Urinary bladder (tissue), 4 donors: Measurements from ENCODE around the gene ANTXR1. TPM values are rescaled to one million over a fixed set of nuclear protein-coding genes. Genes with fewer than 3 reads are reported as not detected.
"Not testable (repeated sequence)": the region's sequence is repeated elsewhere in the genome, so short reads cannot be mapped to it uniquely, and the experiment has no call there.

ENCODE experiments used
- DNase-seq: peaks from one replicate; pipeline ENCODE4 v3.0.0-alpha.2; 2015; ENCODE audit errors: extremely low spot score
- H3K27ac ChIP-seq: one replicate; pipeline ENCODE4 v1.5.1; 2013; ENCODE audit warnings: low read depth, mild to moderate bottlenecking, moderate library complexity
- H3K36me3 ChIP-seq: one replicate; pipeline ENCODE4 v1.6.1; 2013; ENCODE audit warnings: mild to moderate bottlenecking, moderate library complexity; ENCODE audit not compliant: insufficient read depth
- H3K4me1 ChIP-seq: one replicate; pipeline ENCODE4 v1.6.1; 2013; ENCODE audit warnings: mild to moderate bottlenecking, moderate library complexity; ENCODE audit not compliant: insufficient read depth
- H3K4me3 ChIP-seq: one replicate; pipeline ENCODE4 v1.5.1; 2013; ENCODE audit warnings: low read depth, low read length
- WGBS: extraction: QIAGEN DNeasy Blood & Tissue Kit; methylation state at CpG from one replicate; pipeline ENCODE4 v1.1.7; 2013; 5-methylcytosine and 5-hydroxymethylcytosine counted together
- polyA plus RNA-seq: library from polyadenylated mRNA; stranded (reverse); fragments of 200-250 nt; gene quantifications from one replicate; pipeline ENCODE4 v1.2.3, GENCODE V29; 2013
- total RNA-seq: library from RNA; depleted of rRNA; stranded (reverse); fragments of >200 nt; gene quantifications from one replicate; pipeline ENCODE4 v1.2.3, GENCODE V29; 2014
- donor health status: healthy with polysubstance abuse.
- donor health status: healthy.

The ANTXR1 gene
- total and polyA plus RNA-seq, 2 donors = 53.0 to 138 TPM

DNA sequence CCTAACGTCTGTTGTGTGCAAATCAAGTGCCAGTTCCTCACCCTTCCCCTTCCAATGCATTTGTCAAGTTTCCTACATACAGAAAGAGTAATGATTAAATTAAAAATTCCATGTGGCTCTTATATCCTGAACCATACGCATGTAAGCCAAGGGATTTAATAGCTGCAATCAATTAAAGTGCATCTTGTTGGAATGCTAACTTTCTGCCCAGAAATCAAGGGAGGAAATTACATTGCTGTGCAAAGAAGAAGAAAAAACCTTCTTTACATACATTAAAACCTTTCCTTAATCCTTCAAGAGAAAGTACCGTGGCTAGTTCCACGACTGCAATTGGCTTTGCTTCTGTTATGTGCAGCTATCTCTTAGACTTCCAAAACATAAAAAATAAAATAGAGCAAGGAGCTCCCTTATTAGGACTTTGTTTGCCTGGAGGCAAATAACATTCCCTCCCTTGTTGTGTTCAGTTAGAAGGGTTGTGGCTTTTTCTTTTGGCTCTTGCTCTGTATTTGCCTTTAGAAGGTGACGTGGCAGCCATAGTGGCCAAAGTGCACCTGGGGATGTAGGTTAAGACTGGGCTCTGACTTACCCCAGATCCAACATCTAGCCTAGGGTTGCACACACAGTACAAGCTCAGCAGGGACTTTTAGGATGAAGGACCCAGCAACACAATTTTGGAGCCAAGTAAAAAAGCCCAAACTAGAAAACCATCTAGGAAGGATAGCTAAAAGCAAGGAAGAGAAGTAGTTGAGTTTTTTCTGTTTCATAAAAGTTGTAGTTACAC is 158.3 kb downstream of the ANTXR1 start:
- no peak overlapping the region for H3K27ac ChIP-seq
- DNase-seq = no peak
- WGBS = 30% methylated on average over 5 of the region's 5 CpGs
- no peaks in the 10 kb centered on the region for H3K4me1 ChIP-seq
- no peak overlapping the region for H3K4me3 ChIP-seq
- no peaks in the 10 kb centered on the region for H3K36me3 ChIP-seq

DNA sequence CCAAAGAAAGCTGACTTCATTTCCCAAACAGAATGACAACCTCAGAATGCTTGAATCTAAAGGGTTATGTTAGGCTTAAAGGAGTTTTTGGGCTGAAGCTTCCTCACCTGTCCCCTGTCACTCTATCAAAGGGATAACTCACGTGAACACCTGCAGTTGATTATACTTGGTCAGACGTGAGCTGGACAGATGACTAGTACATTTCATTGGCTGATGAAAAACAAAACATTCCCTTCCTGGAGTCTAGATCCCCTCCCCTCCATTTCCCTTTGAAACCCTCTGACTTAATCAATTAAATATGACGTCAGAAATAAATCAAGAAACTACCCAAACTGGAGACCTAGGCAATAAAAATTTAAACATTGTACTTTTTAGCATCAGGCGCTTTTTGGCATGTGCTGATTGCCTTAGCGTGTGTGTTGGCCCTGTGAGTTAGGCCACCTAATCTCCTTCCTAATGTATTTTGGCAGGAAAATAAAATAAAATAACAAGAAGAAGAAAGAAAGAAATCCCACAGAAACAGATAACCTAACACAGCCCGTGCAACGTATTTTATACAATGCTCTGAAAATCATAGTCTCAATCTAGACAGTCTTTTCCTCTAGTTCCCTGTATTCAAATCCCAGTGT is 159.0 kb downstream of the ANTXR1 start:
- Histone ChIP-seq H3K4me1 (peaks cover 2% of the 10 kb centered on the region), H3K4me3 (no peak overlapping the region), H3K36me3 (no peaks in the 10 kb centered on the region), H3K27ac (no peak overlapping the region)
- DNase-seq = no peak
- 41% methylated on average over 7 of the region's 7 CpGs for WGBS

DNA sequence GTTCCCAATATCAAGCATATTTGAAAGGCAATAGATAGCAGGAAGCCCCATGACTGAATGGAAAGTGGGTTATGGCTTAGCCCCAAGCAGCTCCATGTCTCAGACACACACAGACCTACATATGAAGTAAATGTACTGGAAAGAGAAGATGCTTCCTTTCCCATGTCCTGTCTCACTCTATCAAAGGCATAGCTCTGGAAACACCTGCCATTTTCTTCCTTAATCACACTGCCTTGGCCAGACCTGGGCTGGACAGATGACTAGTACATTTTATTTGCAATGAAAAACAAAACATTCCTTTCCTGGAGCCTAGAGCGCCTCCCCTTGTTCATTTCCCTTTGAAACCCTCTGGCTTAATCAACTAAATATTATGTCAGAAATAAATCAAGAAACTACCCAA is 160.7 kb downstream of the ANTXR1 start:
- Histone ChIP-seq H3K27ac (no peak overlapping the region), H3K36me3 (no peaks in the 10 kb centered on the region), H3K4me3 (no peak overlapping the region), H3K4me1 (peaks cover 2% of the 10 kb centered on the region)
- 87% methylated on average over 1 of the region's 1 CpG for WGBS
- no peak for DNase-seq

DNA sequence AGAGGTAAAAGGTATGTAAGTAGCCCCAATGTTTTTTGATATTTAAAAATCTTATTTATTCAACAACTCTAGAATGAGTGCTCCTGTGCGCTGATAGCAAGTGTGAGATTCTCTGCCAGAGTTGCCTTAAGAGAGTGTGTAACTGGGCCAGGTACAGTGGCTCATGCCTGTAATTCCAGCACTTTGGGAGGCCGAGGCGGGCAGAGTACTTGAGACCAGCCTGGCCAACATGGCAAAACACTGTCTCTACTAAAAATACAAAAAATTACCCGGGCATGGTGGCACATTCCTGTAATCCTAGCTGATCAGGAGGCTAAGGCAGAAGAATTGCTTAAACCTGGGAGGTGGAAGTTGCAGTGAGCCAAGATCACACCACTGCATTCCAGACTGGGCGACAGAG is 161.2 kb downstream of the ANTXR1 start:
- not testable (repeated sequence) for DNase-seq, H3K36me3 ChIP-seq, H3K27ac ChIP-seq, H3K4me3 ChIP-seq, H3K4me1 ChIP-seq
- 87% methylated on average over 5 of the region's 5 CpGs for WGBS

DNA sequence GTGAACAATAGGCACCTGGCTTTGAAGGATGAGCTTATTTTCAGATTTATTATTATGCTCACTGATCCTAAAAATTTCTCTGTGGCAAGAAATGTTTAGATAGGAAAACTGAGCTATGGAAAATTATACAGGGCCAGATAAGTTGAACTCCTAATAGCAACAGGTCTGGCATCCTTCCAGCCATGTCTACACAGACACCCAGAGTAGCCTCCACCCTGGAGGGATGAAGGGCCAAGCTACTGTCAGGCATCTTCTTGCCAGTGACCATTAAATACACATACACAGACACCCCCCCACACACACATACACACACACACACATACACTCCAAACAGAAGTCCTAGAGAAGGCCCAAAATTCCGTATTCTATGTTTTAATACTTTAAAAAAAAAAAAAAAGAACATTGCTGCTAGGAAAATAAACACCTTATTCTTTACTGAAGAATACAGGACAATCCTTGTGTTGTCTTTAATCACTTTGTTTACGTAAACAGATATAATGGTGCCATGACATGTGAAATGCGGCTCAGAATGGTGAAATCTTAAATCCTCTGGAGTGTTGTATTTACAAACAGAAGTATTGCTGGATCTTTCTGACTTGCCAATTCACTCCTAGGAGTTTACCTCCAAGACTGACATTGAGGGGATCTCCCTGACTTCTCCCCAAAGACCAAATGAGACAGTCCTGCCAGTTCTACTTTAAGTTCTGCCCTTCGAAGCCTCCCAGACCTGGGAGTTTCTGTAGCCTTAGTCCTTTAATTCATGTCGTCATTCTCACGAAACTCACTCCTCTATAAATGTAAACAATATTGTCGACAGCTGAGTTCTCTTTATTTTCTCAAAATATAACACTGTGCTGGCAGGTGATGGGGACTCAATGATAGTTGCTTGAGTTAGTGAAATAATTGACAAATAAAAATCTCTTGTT is 163.1 kb downstream of the ANTXR1 start:
- Histone ChIP-seq H3K36me3 (no peaks in the 10 kb centered on the region), H3K4me3 (no peak overlapping the region), H3K27ac (peak overlapping the region; percentile 54), H3K4me1 (peaks cover 2% of the 10 kb centered on the region)
- DNase-seq = no peak
- WGBS = 50% methylated on average over 7 of the region's 7 CpGs

DNA sequence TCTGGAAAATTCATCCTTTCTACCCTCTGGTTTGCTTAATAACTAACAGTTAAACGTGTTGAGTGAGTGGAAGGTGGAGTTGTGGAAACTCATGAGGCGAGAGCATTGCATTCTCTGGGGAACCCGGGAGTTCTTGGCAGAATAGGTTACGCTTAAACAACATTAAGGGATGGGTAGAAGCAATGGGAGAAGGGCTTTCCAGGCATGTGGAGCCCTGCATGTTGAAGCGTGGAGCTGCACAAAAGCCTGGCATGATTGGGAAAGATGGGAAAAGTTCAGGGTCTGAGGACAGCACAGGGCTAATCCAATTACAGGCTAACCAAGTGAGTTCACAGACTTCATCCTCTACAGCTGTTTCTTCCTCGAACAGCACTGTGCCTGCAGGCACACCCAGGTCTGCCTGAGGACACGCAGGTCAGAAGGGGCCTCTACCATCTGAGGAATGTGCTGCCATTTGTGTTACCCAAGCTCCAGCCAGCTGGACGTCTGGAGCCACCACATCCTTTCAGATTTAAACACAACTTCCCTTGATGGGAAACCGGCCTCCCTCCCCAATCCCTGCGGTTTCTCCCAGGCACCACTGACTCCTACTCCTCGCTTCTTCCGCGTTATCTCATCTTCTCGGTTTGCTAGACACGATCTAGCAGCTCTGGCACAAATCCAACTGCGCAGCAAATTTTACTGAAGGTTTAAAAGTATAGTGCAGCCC is 164.2 kb downstream of the ANTXR1 start:
- H3K27ac ChIP-seq = peak overlapping the region; percentile 90
- WGBS = 17% methylated on average over 16 of the region's 16 CpGs
- no peaks in the 10 kb centered on the region for H3K36me3 ChIP-seq
- no peak overlapping the region for H3K4me3 ChIP-seq
- no peak for DNase-seq
- H3K4me1 ChIP-seq = peaks cover 2% of the 10 kb centered on the region

DNA sequence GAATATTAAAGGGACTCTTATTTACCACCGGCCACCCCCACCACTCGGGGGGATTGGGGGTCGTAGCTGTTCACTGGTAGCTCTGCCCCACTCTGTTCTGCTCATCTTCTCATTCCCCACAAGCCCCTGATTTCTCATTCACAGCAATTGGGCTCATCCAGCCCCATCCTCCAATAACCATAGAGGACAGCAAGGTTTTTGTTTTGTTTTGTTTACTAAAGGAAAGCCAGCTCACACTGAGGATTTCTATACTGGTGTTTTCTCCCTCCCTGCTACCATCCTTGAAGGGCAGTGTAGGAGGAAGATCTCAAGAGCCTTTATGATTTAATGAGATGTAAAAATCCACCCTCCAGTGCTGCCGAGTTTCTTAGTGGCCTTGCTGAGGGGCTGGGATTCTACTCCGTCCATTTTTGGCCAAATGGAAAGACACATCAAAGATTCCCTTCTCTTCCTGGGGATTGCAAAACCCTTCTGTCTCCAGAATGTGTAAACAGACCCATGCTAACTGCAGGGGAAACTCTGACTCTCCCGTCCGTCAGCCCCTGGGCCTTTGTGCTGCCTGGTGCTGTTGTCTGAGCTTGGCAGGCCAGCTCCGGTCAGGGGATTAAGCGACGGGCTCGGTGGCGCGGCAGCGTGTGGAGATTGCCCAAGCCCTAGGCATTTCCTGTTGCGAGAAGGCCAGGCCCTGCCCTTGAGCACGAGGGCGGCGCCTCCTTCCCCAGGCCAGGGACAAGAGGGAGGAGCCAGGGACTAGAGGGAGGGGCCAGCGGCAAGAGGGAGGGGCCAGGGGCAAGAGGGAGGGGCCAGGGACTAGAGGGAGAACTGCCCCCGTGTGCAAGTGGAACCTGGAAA is 165.0 kb downstream of the ANTXR1 start:
- H3K36me3 ChIP-seq = no peaks in the 10 kb centered on the region
- peak overlapping the region; percentile 90 for H3K27ac ChIP-seq
- no peak overlapping the region for H3K4me3 ChIP-seq
- no peak for DNase-seq
- 5% methylated on average over 20 of the region's 20 CpGs for WGBS
- peaks cover 2% of the 10 kb centered on the region for H3K4me1 ChIP-seq

DNA sequence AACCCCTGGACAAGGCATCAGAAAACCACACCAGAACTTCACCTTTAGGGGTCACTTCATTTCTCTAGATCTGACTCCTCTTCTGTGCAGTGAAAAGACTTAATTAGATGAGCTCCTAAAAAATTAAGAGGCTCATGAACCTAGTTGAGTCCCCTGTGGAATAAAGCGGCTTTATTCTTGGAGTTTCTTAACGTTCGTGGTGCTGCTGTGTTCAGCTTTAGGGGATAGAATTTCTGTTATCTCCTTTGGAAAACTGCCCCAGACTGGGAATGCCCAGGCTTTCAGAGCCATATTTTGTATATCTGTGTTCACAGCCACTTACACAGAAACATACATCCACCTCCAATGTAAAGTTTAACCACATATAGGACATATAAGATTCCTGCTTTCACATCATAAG is 165.8 kb downstream of the ANTXR1 start:
- H3K4me1 ChIP-seq = peaks cover 2% of the 10 kb centered on the region
- H3K36me3 ChIP-seq = no peaks in the 10 kb centered on the region
- DNase-seq = no peak
- 37% methylated on average over 3 of the region's 3 CpGs for WGBS
- peak overlapping the region; percentile 66 for H3K27ac ChIP-seq
- H3K4me3 ChIP-seq = no peak overlapping the region

DNA sequence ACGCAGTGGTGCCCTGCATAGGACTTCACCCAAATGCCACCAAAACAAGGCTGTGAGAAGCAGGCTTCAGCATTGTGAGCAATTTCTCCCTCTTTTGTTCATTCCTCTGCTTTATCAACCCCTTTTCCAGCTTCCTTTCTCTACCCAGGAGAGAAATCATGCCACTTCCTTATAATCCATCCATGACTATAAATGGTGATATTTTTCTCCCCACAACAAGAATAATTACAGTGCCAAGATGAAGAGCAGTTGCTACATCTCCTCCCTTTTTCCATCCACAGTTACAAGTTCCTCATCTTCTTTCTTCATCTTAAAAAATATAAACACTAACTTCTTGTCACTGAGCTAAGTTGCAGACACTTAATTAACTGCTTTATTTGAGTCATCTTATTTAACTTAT is 167.2 kb downstream of the ANTXR1 start:
- Histone ChIP-seq H3K4me3 (no peak overlapping the region), H3K4me1 (peaks cover 2% of the 10 kb centered on the region), H3K27ac (no peak overlapping the region), H3K36me3 (no peaks in the 10 kb centered on the region)
- no peak for DNase-seq
- 95% methylated on average over 1 of the region's 1 CpG for WGBS

DNA sequence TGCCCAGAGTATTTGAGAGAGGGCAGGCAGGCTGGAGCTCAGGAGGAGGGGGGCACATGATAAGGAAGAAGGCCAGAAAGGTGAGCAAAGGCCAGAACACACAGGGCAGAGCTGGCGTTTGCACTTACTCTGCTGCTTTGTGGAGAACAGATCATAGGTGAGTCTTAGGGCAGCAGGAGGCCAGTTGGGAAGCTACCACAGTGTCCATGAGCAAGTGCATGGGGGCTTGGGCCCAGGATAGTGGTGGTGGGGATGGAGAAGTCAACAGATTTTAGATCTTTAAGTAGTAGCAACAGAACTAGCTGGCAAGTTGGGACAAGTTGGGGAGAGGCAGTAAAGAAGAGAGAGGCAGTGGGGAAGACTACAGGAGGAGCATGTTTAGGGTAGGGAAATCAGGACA is 168.0 kb downstream of the ANTXR1 start:
- Histone ChIP-seq H3K4me3 (no peak overlapping the region), H3K36me3 (no peaks in the 10 kb centered on the region), H3K27ac (no peak overlapping the region), H3K4me1 (peaks cover 2% of the 10 kb centered on the region)
- no peak for DNase-seq
- WGBS = 80% methylated on average over 1 of the region's 1 CpG

DNA sequence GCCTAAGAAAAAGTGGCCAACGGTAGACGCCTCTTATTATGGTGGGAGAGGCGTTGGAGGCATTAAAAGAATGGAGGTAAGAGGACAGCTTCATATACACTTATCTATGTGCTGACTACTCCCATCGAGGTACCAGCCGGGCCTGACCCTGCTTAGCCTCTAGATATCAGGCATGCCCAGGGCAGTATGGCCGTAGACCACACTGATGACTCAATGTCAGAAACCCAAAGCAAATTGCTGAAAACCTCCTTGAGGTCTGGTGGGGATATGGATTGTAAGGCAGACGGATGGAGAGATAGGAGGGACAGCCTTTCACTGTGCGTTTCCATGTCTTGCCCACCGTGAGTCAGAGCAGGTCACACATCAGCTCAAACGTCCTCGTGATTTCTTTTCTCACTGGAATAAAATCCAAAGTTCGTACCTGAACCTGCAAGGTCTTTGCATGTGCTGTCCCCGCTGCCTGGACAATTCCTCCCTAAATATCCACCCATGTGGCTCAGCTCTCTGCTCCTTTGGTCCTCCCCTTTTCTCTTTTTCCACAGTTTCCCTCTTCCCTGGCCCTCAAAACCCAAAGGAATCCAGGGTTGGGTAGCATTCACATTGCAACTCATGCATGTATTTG is 168.9 kb downstream of the ANTXR1 start:
- H3K4me1 ChIP-seq = no peaks in the 10 kb centered on the region
- H3K36me3 ChIP-seq = no peaks in the 10 kb centered on the region
- no peak overlapping the region for H3K4me3 ChIP-seq
- no peak for DNase-seq
- 98% methylated on average over 13 of the region's 13 CpGs for WGBS
- no peak overlapping the region for H3K27ac ChIP-seq

DNA sequence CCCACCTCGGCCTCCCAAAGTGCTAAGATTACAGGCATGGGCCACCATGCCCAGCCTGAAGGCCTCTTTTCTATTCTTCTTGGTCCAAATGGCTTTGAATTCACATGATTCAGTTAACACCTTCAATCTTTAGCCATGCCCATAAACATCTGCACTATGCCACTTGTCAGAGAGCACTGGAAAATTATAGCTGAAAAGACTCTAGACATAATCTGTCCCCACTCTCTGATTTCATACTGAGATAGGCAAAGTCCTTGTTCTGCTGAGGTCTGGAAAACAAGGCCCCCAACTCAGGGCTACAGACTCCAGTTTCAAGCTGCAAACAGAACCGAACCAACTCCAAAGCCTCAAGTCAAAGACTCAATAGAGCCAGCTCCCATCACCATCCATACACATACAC is 170.7 kb downstream of the ANTXR1 start:
- 90% methylated on average over 2 of the region's 2 CpGs for WGBS

More for the DNA sequence above, 170.7 kb downstream of the ANTXR1 start:
- DNase-seq = no peak
- Histone ChIP-seq H3K36me3 (no peaks in the 10 kb centered on the region), H3K4me1 (no peaks in the 10 kb centered on the region), H3K4me3 (no peak overlapping the region), H3K27ac (no peak overlapping the region)
